T-cell (primary cell): ENCODE results near the gene CD34. TPM values are rescaled to one million over a fixed set of nuclear protein-coding genes. Genes with fewer than 3 reads are reported as not detected.

Experiments used
- ATAC-seq, 4 experiments: fragments of 200-7000 bp in 3 of 4; fragments of 150-1000 bp in 1 of 4; cut with Tn5 transposase; replicated peaks in 1 of 4; 1 replicate in 3 of 4; 2 replicates in 1 of 4; pipeline ENCODE4 v1.10.0; 2021; ENCODE audit warnings: moderate library complexity in 3 of 4, mild to moderate bottlenecking in 2 of 4, moderate number of reproducible peaks in 1 of 4
- CTCF ChIA-PET, 2 donors: fragments of 300-600 bp; sonication (Branson Sonifier 250); formaldehyde crosslinking; loops; one replicate each; lab custom pipeline; 2022; ENCODE audit warnings: antibody characterized with exemption in 2 of 2; lab: Charles Lee
- POLR2A ChIA-PET, 2 donors: fragments of 300-600 bp; sonication (Branson Sonifier 250); formaldehyde crosslinking; loops; one replicate each; lab custom pipeline; 2022; ENCODE audit warnings: antibody characterized with exemption in 2 of 2; lab: Charles Lee
- DNase-seq, 35 experiments: peaks; one replicate each; pipeline versions ENCODE4 v3.0.0 to v3.0.0-alpha.2; 2013 to 2023
- H3K27ac ChIP-seq: one replicate; pipeline ENCODE4 v1.5.1; 2013; ENCODE audit warnings: low read length
- H3K27me3 ChIP-seq, 2 experiments: replicated peaks in 1 of 2; 1 replicate in 1 of 2; 2 replicates in 1 of 2; pipeline versions ENCODE4 v1.6.1 to v1.7.0; 2013; ENCODE audit warnings: low read length in 1 of 2, mixed read lengths in 1 of 2; ENCODE audit not compliant: control insufficient read depth in 2 of 2, insufficient read depth in 2 of 2; ENCODE audit errors: extremely low read depth in 1 of 2
- H3K36me3 ChIP-seq, 2 donors: 1 replicate in 1 of 2; 2 replicates in 1 of 2; pipeline versions ENCODE4 v1.6.1 to v1.7.0; 2013; ENCODE audit warnings: low read length in 1 of 2; ENCODE audit not compliant: control insufficient read depth in 2 of 2, insufficient read depth in 1 of 2; ENCODE audit errors: extremely low read depth in 1 of 2
- H3K4me1 ChIP-seq, 2 experiments: 1 replicate in 1 of 2; 2 replicates in 1 of 2; pipeline versions ENCODE4 v1.6.1 to v1.7.0; 2013; ENCODE audit warnings: low read length in 2 of 2, mixed read lengths in 1 of 2; ENCODE audit not compliant: insufficient read depth in 2 of 2, control insufficient read depth in 1 of 2; ENCODE audit errors: extremely low read depth in 1 of 2
- H3K4me3 ChIP-seq, 2 donors: 1 replicate in 1 of 2; 2 replicates in 1 of 2; pipeline versions ENCODE4 v1.5.1 to v1.7.0; 2013; ENCODE audit warnings: mild to moderate bottlenecking in 2 of 2, low read length in 1 of 2, moderate library complexity in 1 of 2; ENCODE audit not compliant: control insufficient read depth in 1 of 2; ENCODE audit errors: extremely low read depth in 1 of 2
- H3K9me3 ChIP-seq: 2 replicates; pipeline ENCODE4 v1.7.0; 2013
- H3K27ac Mint-ChIP-seq, 2 donors: one replicate each; pipeline ENCODE4 v1.8.0; 2020 to 2021; ENCODE audit warnings: mild to moderate bottlenecking in 2 of 2, mixed read lengths in 2 of 2
- H3K27me3 Mint-ChIP-seq, 2 donors: one replicate each; pipeline ENCODE4 v1.8.0; 2021 to 2022; ENCODE audit warnings: mixed read lengths in 2 of 2
- H3K36me3 Mint-ChIP-seq: one replicate; pipeline ENCODE4 v1.8.0; 2021; ENCODE audit warnings: mixed read lengths
- H3K4me1 Mint-ChIP-seq, 3 donors: one replicate each; pipeline ENCODE4 v1.8.0; 2020 to 2022; ENCODE audit warnings: mixed read lengths in 3 of 3, mild to moderate bottlenecking in 1 of 3
- H3K4me3 Mint-ChIP-seq, 3 donors: one replicate each; pipeline ENCODE4 v1.8.0; 2020 to 2022; ENCODE audit warnings: mild to moderate bottlenecking in 3 of 3, mixed read lengths in 3 of 3, moderate library complexity in 3 of 3
- H3K9me3 Mint-ChIP-seq, 3 donors: one replicate each; pipeline ENCODE4 v1.8.0; 2020 to 2022; ENCODE audit warnings: mixed read lengths in 3 of 3
- WGBS: methylation state at CpG from one replicate; pipeline ENCODE4 v1.1.5; 2013; ENCODE audit warnings: missing lambda C conversion rate; ENCODE audit not compliant: insufficient coverage; 5-methylcytosine and 5-hydroxymethylcytosine counted together
- total RNA-seq, 35 experiments: library from RNA in 6 of 35; stranded (reverse) in 6 of 35; fragments of 120-200 nt in 1 of 35; gene quantifications; one replicate each; pipeline versions ENCODE4 v1.2.1 to v1.2.4 and lab custom pipeline; 2013 to 2026

Gene CD34
- total RNA-seq, 5 donors from 2014 or later (not counting 1 experiment from before 2014, with no cell fraction given) = 0.57 to 1.6 (median 0.83) TPM

GRCh38 chr1:207860531-207860930 is 50.4 kb downstream of the CD34 start:
- no peaks in the 10 kb centered on the region for H3K9me3 ChIP-seq
- Mint-ChIP-seq H3K4me1 (peaks cover 61 to 65% (median 64%) of the 10 kb centered on the region in 3 donors), H3K27ac (no peak overlapping the region), H3K4me3 (no peak overlapping the region), H3K9me3 (no peaks in the 10 kb centered on the region), H3K27me3 (no peaks in the 10 kb centered on the region), H3K36me3 (peaks cover 28% of the 10 kb centered on the region)
- WGBS = 98% methylated on average over 5 of the region's 5 CpGs
- H3K27ac ChIP-seq = peak overlapping the region; percentile 76
- no peaks in the 10 kb centered on the region for H3K27me3 ChIP-seq
- POLR2A ChIA-PET = no interaction called here
- peaks cover 0 to 36% of the 10 kb centered on the region in 2 donors for H3K36me3 ChIP-seq
- CTCF ChIA-PET = interaction anchor here in 1 of 2 donors (0.7 to 2.6 kb wide), 4 partner anchors 9 to 30 kb away, joined by 4 to 11 read pairs (median 6); no protein-coding TSS in a partner anchor
- H3K4me3 ChIP-seq = no peak overlapping the region
- ATAC-seq (no peak), DNase-seq (no peak)
- H3K4me1 ChIP-seq = peaks cover 26 to 62% of the 10 kb centered on the region in 2 experiments

DNA sequence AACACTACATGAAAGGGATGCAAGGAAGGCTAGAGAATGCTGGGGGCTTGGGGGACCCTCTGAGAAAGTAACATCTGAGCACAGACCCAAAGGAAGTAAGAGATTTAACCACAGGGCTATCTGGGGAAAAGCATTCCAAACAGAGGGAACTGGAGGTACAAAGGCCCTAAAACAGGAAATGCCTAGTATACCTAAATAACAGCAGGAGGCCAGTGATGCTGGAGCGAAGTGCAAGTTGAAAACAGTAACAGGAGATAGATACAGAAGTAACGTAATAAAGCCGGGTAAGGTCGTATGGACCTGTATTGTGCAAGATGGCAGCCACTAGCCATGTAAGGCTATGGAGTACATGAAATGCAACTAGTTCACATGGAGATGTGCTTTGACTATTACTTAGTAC is 52.1 kb downstream of the CD34 start:
- peaks cover 0 to 33% of the 10 kb centered on the region in 2 donors for H3K36me3 ChIP-seq
- no peak overlapping the region for H3K4me3 Mint-ChIP-seq
- no peaks in the 10 kb centered on the region for H3K9me3 Mint-ChIP-seq
- H3K27ac ChIP-seq = no peak overlapping the region
- H3K9me3 ChIP-seq = no peaks in the 10 kb centered on the region
- no peak overlapping the region for H3K4me3 ChIP-seq
- H3K4me1 ChIP-seq = peaks cover 16 to 55% of the 10 kb centered on the region in 2 experiments
- ChIA-PET CTCF (interaction anchor here in 1 of 2 donors (0.5 to 2.6 kb wide), 4 partner anchors 10 to 61 kb away, joined by 3 to 5 read pairs (median 4); no protein-coding TSS in a partner anchor), POLR2A (no interaction called here)
- DNase-seq (no peak), ATAC-seq (no peak)
- no peak overlapping the region for H3K27ac Mint-ChIP-seq
- no peaks in the 10 kb centered on the region for H3K27me3 ChIP-seq
- WGBS = no CpG with 5 or more reads among the region's 4 CpGs
- H3K27me3 Mint-ChIP-seq = no peaks in the 10 kb centered on the region
- peaks cover 57 to 62% (median 62%) of the 10 kb centered on the region in 3 donors for H3K4me1 Mint-ChIP-seq
- H3K36me3 Mint-ChIP-seq = peaks cover 32% of the 10 kb centered on the region

GRCh38 chr1:207858281-207858680 is 52.6 kb downstream of the CD34 start:
- DNase-seq (no peak), ATAC-seq (no peak)
- no peaks in the 10 kb centered on the region for H3K9me3 Mint-ChIP-seq
- no CpG with 5 or more reads among the region's 1 CpG for WGBS
- no peaks in the 10 kb centered on the region for H3K9me3 ChIP-seq
- H3K36me3 ChIP-seq = peaks cover 0 to 31% of the 10 kb centered on the region in 2 donors
- no peak overlapping the region for H3K4me3 ChIP-seq
- ChIA-PET POLR2A (no interaction called here), CTCF (interaction anchor here in 1 of 2 donors (0.5 to 2.6 kb wide), 4 partner anchors 11 to 61 kb away, joined by 3 to 5 read pairs (median 4); no protein-coding TSS in a partner anchor)
- peaks cover 58 to 64% (median 62%) of the 10 kb centered on the region in 3 donors for H3K4me1 Mint-ChIP-seq
- no peaks in the 10 kb centered on the region for H3K27me3 Mint-ChIP-seq
- H3K4me1 ChIP-seq = peaks cover 12 to 53% of the 10 kb centered on the region in 2 experiments
- H3K36me3 Mint-ChIP-seq = peaks cover 30% of the 10 kb centered on the region
- no peak overlapping the region for H3K4me3 Mint-ChIP-seq
- H3K27ac Mint-ChIP-seq = no peak overlapping the region
- H3K27me3 ChIP-seq = no peaks in the 10 kb centered on the region
- H3K27ac ChIP-seq = no peak overlapping the region

- peaks cover 10 to 56% of the 10 kb centered on the region in 2 experiments for H3K4me1 ChIP-seq
- DNase-seq (no peak), ATAC-seq (no peak)
- no peaks in the 10 kb centered on the region for H3K9me3 Mint-ChIP-seq
- WGBS = 85% methylated on average over 4 of the region's 7 CpGs
- H3K4me3 Mint-ChIP-seq = no peak overlapping the region
- no peak overlapping the region for H3K27ac ChIP-seq
- ChIA-PET POLR2A (no interaction called here), CTCF (no interaction called here)
- H3K36me3 ChIP-seq = peaks cover 0 to 32% of the 10 kb centered on the region in 2 donors
- H3K27me3 Mint-ChIP-seq = no peaks in the 10 kb centered on the region
- peaks cover 31% of the 10 kb centered on the region for H3K36me3 Mint-ChIP-seq
- H3K27me3 ChIP-seq = no peaks in the 10 kb centered on the region
- H3K9me3 ChIP-seq = no peaks in the 10 kb centered on the region
- no peak overlapping the region for H3K27ac Mint-ChIP-seq
- H3K4me3 ChIP-seq = no peak overlapping the region
- H3K4me1 Mint-ChIP-seq = peaks cover 58 to 64% (median 62%) of the 10 kb centered on the region in 3 donors
Observed at GRCh38 chr1:207857447-207857846, 53.5 kb downstream of the CD34 start.

DNA sequence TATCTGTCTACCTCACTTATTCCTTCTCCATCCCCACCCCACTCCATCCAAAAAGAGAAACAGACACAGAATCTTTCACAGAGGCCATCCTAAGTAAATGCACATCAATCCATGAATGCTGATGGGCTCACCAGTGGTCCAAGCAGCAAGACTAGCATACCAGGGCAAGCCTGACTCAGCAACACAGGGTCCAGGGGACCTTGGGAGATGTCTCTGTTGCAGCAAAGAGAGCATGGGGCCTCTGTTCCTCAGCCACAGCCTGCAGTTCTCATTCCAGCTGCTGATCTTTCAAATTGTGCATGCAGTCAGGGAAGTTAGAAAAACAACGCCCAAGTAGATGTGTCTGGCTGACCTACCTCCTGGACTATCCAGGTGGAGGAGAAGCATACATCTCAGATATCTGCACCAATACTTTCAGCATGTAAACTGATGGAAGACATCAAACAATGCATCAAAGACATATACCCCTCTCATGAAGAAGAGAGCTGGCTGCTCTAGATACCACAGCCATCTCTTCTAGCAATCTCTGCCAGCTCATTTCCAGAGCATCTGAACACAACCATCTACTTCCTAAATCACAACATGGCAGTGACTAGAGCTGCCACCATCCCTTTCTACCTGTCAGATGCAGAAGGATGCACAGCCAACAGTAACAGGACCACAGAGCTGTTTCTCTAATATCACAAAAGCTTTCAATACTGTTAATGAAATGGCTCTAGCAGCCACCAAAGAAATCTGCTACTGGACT is 54.5 kb downstream of the CD34 start:
- peaks cover 0 to 32% of the 10 kb centered on the region in 2 donors for H3K36me3 ChIP-seq
- no peak overlapping the region for H3K27ac ChIP-seq
- WGBS = 43% methylated on average over 1 of the region's 1 CpG
- Mint-ChIP-seq H3K9me3 (no peaks in the 10 kb centered on the region), H3K4me3 (peak overlapping the region in 1 of 3 donors; percentile 38), H3K27me3 (no peaks in the 10 kb centered on the region), H3K36me3 (peaks cover 27% of the 10 kb centered on the region), H3K4me1 (peaks cover 59 to 64% (median 62%) of the 10 kb centered on the region in 3 donors), H3K27ac (peak overlapping the region; percentile 49 to 61)
- peaks cover 3 to 57% of the 10 kb centered on the region in 2 experiments for H3K4me1 ChIP-seq
- no peak for ATAC-seq
- ChIA-PET POLR2A (no interaction called here), CTCF (no interaction called here)
- DNase-seq = no peak
- no peaks in the 10 kb centered on the region for H3K9me3 ChIP-seq
- no peaks in the 10 kb centered on the region for H3K27me3 ChIP-seq
- no peak overlapping the region for H3K4me3 ChIP-seq

GRCh38 chr1:207854001-207854400 is 56.9 kb downstream of the CD34 start:
- Histone ChIP-seq H3K27ac (no peak overlapping the region), H3K27me3 (no peaks in the 10 kb centered on the region), H3K4me3 (no peak overlapping the region), H3K9me3 (no peaks in the 10 kb centered on the region), H3K36me3 (peaks cover 0 to 23% of the 10 kb centered on the region in 2 donors), H3K4me1 (peaks cover 3 to 63% of the 10 kb centered on the region in 2 experiments)
- CTCF ChIA-PET = no interaction called here
- ATAC-seq (no peak), DNase-seq (no peak)
- WGBS = 100% methylated on average over 2 of the region's 2 CpGs
- Mint-ChIP-seq H3K4me1 (peaks cover 80 to 85% (median 84%) of the 10 kb centered on the region in 3 donors), H3K27me3 (no peaks in the 10 kb centered on the region), H3K9me3 (no peaks in the 10 kb centered on the region), H3K4me3 (peak overlapping the region in 1 of 3 donors; percentile 59), H3K36me3 (peaks cover 39% of the 10 kb centered on the region), H3K27ac (peak overlapping the region in 1 of 2 donors; percentile 22)
- POLR2A ChIA-PET = no interaction called here
